GM19455 (cell line): Measurements from ENCODE around the gene NAA16.
A peak's percentile ranks its signal among the peaks of the same experiment; 100 is the strongest.

Source experiments
- ATAC-seq: cut with Tn5 transposase; IDR thresholded peaks from one replicate; pipeline ENCODE4 v1.9.1; 2021; ENCODE audit not compliant: unreplicated experiment

The NAA16 gene

DNA sequence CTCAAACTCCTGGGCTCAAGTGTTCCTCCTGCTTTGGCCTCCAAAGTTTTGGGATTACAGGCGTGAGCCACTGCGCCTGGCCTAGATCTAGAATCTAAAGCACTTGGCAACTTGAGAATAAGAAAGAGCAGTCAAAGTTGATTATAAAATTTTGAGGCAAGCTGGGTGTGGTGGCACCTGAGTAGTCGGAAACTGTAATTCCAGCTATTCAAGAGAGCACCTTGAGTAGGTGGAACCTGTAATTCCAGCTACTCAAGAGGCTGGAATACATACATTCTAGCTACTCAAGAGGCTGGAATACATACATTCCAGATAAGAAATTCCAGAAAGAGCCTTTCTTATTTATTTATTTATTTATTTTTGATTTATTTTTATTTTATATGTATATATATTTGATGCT is 8.3 kb upstream of the NAA16 start:
- ATAC-seq = no peak

GRCh38 chr13:41304551-41304950 is 6.5 kb upstream of the NAA16 start:
- no peak for ATAC-seq

- no peak for ATAC-seq
Observed at GRCh38 chr13:41306271-41307145, 4.6 kb upstream of the NAA16 start.

DNA sequence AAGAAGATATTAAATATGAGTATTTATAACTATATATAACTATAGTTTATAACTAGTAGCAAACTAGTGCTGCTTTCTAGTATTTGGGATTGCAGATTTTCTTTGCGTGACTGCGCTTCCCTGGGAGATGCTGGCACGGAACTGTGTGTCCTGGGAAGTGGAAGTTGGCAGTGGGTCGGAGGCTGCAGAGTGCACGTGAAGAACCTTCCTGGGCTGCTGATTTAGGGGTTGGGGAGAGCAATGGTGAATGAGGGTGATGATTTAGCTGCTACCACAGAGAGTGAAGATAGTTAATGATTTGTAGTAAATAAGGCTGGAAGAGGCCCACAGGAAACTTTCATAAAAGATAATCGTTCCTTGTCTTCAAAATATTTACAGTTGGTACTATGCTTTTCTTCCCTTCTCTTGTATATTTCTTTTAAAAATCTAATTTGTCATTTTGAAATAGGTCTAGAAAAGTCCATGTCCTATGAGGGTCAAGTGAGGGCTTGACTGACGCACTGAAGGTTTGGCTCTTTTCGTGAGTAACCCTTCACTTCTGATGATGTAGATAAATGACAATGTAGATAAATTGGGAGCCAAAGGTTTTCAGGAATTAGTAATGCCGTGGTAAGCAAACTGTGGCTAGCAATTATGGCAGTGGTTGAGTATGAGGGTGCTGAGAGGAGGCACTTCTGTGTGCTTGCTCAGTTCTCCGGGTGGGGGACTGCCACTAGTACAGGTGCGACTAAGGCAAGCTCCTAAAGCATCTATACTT is 3.0 kb upstream of the NAA16 start:
- ATAC-seq = no peak

DNA sequence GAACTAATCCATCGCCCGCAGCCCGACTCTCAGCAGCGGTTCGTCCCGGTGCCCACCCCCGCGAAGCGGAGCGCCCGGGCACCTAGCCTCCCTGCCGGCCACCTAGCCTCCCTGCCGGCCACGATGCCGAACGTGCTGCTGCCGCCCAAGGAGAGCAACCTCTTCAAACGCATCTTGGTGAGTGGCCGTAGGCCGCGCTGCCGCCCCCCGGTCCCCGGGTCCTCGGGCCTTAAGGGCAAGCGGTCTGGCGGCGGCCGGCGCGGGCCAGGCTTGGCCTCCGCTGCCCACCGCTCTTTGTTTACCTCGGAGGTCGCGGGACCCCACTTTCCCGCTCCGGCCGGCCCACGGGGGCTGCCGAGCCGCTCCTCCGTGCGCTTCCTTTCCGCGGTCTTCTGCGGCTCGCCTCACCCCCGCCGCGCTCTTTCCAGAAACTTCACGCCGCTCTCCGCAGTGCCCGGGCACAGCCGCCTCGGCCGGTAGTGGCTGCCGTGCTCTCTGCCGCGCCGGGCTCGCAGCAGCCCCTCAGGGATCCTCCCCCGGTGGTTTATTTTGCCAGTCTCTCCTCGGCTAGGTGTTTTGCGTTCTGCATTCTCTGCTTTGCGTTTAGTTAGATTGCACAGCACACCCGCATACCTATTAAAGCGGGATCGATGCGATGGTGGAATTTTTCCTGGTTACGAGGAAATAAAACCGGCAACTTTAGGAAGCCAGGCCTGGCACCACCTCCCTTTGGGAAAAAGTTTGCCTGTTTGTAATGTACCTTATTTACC is 524 bp downstream of the NAA16 start:
- peak; percentile 63 for ATAC-seq

DNA sequence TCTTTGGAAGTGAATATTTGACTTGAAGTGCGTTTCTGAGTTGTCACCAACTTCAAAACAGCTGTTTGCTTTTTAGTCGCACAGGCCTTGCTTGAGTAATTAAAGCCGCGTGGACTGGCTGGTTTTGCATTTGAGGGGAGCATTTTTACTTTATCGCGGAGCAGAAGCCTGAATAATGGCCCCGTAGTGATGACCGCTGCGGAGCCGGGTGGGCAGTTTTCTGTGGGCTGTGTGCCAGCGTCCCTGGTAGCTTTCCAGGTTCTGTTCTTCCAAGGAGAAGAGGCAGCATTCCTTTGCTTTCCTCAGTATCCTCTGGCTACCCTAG is 1.1 kb downstream of the NAA16 start:
- no peak for ATAC-seq

DNA sequence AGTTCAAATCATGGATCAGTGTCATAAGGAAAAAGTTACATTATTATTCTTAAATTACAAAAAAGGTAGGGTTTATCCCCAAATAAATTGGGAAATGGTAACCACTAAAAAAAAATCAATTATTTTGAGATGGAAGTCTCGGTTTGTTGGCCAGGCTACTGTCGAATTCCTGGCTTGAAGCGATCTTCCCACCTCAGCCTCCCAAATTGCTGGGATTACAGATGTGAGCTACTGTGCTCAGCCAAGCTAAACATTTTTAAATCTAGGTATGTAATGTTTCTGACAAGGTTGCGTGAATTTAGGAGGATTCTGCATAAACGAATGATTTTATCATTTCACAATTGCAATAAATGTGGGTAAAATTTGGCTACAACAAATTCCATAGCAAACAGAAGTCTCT is 2.0 kb downstream of the NAA16 start:
- no peak for ATAC-seq

DNA sequence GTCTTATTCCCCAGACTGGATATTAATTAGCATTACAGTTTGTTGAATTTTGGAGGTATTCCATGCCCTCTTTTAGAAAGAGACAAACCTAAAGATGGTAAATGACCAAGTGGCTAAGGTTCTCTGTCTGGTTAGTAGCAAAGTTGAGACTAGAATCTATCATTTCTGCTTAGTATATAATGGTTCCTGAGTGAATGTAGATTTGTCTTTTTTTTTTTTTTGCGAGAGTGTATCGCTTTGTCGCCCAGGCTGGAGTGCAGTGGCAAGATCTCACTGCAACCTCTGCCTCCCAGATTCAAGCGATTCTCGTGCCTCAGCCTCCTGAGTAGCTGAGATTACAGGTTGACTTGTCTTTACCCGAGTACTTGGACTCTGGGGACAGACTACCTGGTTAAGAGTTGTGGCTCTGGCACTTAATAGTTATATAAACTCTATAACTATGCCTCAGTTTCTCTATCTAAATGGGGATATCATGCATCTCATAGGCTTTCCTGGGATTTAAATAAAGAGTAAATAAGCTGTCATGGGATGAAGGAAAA is 2.7 kb downstream of the NAA16 start:
- ATAC-seq = no peak

DNA sequence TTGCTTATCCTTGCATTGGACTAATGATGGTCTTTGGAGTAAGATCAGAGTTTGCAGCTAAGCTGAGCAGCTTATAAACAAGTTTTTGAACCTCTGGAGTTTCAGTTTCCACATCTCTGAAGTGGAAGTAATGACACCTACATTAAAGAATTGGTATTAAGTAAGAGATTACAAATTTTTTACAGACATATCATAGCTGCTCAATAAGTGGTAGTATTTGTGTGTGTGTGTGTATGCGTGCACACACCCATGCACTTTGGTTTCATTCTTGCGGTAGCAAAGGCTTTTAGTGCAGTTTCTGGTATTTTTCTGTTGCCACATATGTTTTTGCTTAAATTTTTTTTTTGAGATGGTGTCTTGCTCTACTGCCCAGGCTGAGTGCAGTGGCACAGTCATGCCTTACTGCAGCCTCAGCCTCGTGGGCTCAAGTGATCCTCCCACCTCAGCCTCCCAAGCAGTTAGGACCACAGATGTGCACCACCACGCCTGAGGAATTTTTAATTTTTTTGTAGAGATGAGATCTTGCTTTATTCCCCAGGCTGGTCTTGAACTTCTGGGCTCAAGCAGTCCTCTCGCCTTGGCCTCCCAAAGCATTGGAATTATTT is 4.5 kb downstream of the NAA16 start:
- no peak for ATAC-seq

DNA sequence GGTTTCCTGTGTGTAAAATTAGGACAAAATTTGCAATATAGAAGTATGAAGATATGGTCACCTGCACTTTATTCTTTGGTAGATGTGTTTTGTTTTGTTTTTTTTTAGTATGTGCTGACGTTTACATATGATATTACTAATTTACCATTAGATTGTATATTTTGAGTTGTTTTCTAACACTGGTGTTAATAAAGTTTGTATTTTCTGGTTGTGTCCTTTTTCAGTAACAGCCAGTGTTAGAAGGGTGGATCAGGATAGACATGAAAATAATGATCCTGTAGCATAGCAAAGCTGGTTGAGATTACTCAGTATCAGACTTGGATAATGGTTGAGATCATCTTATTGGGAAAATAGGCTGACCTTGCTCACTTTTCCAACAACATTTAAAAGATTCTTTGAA is 6.2 kb downstream of the NAA16 start:
- no peak for ATAC-seq

- no peak for ATAC-seq
Observed at GRCh38 chr13:41325752-41326151, 14.7 kb downstream of the NAA16 start.

GRCh38 chr13:41326661-41327060 is 15.6 kb downstream of the NAA16 start:
- ATAC-seq = no peak

GRCh38 chr13:41327994-41328790 is 17.1 kb downstream of the NAA16 start:
- ATAC-seq = no peak

DNA sequence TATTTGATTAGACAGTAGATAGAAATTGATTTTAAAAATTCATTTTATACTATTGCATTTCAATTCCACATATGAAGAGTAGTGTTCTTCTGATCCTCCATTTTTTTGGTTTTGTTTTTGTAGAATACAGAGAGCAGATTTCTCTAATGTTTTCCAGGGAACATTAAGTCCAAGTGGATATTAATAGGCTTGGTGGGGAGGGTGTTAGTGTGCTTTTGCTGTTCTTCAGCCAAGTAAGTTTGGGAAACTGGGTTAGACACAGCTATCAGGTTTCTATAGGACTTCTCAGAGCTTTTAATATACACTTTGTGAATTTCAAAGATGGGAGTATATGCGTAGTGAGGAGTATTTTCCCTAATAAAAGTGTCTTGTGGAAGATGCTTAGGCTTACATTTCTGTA is 21.8 kb downstream of the NAA16 start:
- ATAC-seq = no peak

- ATAC-seq = no peak
Observed at GRCh38 chr13:41334810-41335209, 23.7 kb downstream of the NAA16 start.

DNA sequence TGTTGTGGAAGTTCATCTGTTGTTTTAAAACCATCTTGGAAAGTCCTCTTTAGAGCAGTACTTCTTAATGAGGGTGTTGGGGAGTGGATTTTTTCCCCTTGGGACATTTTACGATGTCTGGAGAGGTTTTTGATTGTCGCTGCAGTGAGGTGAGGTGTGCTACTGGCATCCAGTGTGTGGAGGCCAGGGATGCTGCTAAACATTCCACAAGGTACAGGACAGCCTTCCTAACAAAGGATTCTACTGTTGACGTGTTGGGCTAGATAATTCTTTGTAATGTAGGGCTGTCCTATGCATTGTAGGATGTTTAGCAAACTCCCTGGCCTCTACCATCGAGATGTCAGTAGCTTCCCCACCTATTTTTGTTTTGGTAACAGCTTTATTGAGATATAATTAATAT is 33.3 kb downstream of the NAA16 start:
- ATAC-seq = no peak

DNA sequence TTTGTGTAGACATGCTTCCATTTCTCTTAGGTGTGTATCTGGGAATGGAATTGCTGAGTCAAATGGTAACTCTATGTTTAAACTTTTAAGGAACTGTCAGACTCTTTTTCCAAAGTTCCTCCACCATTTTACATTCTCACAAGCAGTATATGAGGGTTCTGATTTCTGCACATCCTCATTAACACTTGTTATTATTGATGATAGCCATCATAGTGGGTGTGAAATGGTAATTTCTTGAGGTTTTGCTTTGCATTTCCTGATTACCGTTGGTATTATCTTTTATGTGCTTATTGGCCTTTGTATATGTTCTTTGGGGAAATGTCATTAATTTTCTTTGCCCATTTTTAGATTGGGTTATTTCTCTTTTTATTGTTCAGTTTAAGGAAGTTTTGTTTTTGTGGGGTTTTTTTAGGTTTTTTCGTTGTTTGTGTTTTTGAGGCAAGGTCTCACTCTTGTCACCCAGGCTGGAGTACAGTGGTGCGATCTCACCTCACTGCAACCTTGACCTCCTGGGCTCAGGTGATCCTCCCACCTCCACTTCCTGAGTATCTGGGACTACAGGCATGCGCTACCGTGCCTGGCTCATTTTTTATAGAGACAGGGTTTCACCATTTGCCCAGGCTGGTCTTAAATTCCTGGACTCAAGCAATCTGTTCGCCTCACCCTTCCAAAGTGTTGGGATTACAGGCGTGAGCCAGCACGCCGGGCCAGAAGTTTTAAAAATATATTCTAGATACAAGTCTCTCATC is 34.3 kb downstream of the NAA16 start:
- ATAC-seq = no peak

GRCh38 chr13:41345914-41346589 is 35.0 kb downstream of the NAA16 start:
- no peak for ATAC-seq
